HepG2 (cell line): Measurements from ENCODE around the gene SLC39A2. TPM values are rescaled to one million over a fixed set of nuclear protein-coding genes. Genes with fewer than 3 reads are reported as not detected.

Experiments
- ARID5B ChIP-seq: IDR thresholded peaks from 2 replicates; pipeline ENCODE4 v1.4.0; 2020; ENCODE audit warnings: mild to moderate bottlenecking, missing genetic modification reagents
- ATRX ChIP-seq: sonication (generic); formaldehyde crosslinking; IDR thresholded peaks from 2 replicates; pipeline ENCODE4 v1.4.0; 2020; ENCODE audit warnings: missing genetic modification reagents, borderline replicate concordance
- BORCS8-MEF2B ChIP-seq: sonication (generic); formaldehyde crosslinking; IDR thresholded peaks from 2 replicates; pipeline ENCODE4 v1.8.0; 2022; ENCODE audit warnings: mild to moderate bottlenecking, missing genetic modification reagents
- EEA1 ChIP-seq: sonication (generic); formaldehyde crosslinking; IDR thresholded peaks from 2 replicates; pipeline ENCODE4 v1.5.1; 2020; ENCODE audit warnings: mild to moderate bottlenecking, missing genetic modification reagents, borderline replicate concordance
- FUBP1 ChIP-seq: sonication (generic); formaldehyde crosslinking; IDR thresholded peaks from 2 replicates; pipeline ENCODE4 v1.5.1; 2020; ENCODE audit warnings: missing genetic modification reagents, mild to moderate bottlenecking, borderline replicate concordance
- GTF3A ChIP-seq: sonication (generic); formaldehyde crosslinking; conservative IDR thresholded peaks from 2 replicates; pipeline ENCODE4 v1.4.0; 2020; ENCODE audit warnings: mild to moderate bottlenecking, missing genetic modification reagents
- HNRNPLL ChIP-seq: fragments of 200-400 bp; formaldehyde crosslinking; IDR thresholded peaks from 2 replicates; pipeline ENCODE4 v1.6.1; 2017; ENCODE audit warnings: mild to moderate bottlenecking, low read depth, low read length; ENCODE audit not compliant: poor library complexity, severe bottlenecking
- HOXA3 ChIP-seq: sonication (generic); formaldehyde crosslinking; IDR thresholded peaks from 2 replicates; pipeline ENCODE4 v1.5.0; 2020; ENCODE audit warnings: missing genetic modification reagents
- KLF15 ChIP-seq: sonication (generic); formaldehyde crosslinking; IDR thresholded peaks from 2 replicates; pipeline ENCODE4 v1.8.1; 2023; ENCODE audit warnings: borderline replicate concordance, mild to moderate bottlenecking, inconsistent platforms, missing genetic modification reagents, mixed read lengths
- LCORL ChIP-seq, 2 experiments: fragments of 450-650 bp in 1 of 2; sonication (generic) in 1 of 2; formaldehyde crosslinking in 1 of 2; IDR thresholded peaks; 2 replicates each; pipeline versions ENCODE4 v1.5.0 to v1.6.1; 2017 to 2020; ENCODE audit warnings: antibody characterized with exemption in 1 of 2, missing genetic modification reagents in 1 of 2
- MEIS1 ChIP-seq: sonication (generic); formaldehyde crosslinking; IDR thresholded peaks from 2 replicates; pipeline ENCODE4 v1.9.0; 2021; ENCODE audit warnings: mild to moderate bottlenecking, missing genetic modification reagents, moderate library complexity, borderline replicate concordance
- MTF2 ChIP-seq: sonication (generic); formaldehyde crosslinking; IDR thresholded peaks from 2 replicates; pipeline ENCODE4 v1.5.0; 2020; ENCODE audit warnings: missing genetic modification reagents, borderline replicate concordance
- NKX3-1 ChIP-seq: sonication (generic); formaldehyde crosslinking; IDR thresholded peaks from 2 replicates; pipeline ENCODE4 v1.5.0; 2020; ENCODE audit warnings: missing genetic modification reagents
- TBX2 ChIP-seq: sonication (generic); formaldehyde crosslinking; IDR thresholded peaks from 2 replicates; pipeline ENCODE4 v1.5.0; 2020; ENCODE audit warnings: missing genetic modification reagents, mild to moderate bottlenecking, borderline replicate concordance
- TFDP2 ChIP-seq: sonication (generic); formaldehyde crosslinking; IDR thresholded peaks from 2 replicates; pipeline ENCODE4 v1.4.0; 2020; ENCODE audit warnings: missing genetic modification reagents
- ZFP36L2 ChIP-seq: sonication (generic); formaldehyde crosslinking; IDR thresholded peaks from 2 replicates; pipeline ENCODE4 v1.4.0; 2020; ENCODE audit warnings: missing genetic modification reagents
- ZFP62 ChIP-seq: sonication (generic); formaldehyde crosslinking; IDR thresholded peaks from 2 replicates; pipeline ENCODE4 v1.4.0; 2020; ENCODE audit warnings: missing genetic modification reagents
- ZNF274 ChIP-seq: sonication (generic); formaldehyde crosslinking; IDR thresholded peaks from 2 replicates; pipeline ENCODE4 v1.5.1; 2020; ENCODE audit warnings: mild to moderate bottlenecking, missing genetic modification reagents
- ZNF276 ChIP-seq: sonication (generic); formaldehyde crosslinking; IDR thresholded peaks from 2 replicates; pipeline ENCODE4 v1.4.0; 2020; ENCODE audit warnings: mild to moderate bottlenecking, low read depth, missing genetic modification reagents
- ZNF414 ChIP-seq: sonication (generic); formaldehyde crosslinking; IDR thresholded peaks from 2 replicates; pipeline ENCODE4 v1.5.0; 2020; ENCODE audit warnings: missing genetic modification reagents
- polyA plus RNA-seq, 8 experiments: library from polyadenylated mRNA; depleted of rRNA in 3 of 8; stranded (reverse) in 7 of 8; unstranded in 1 of 8; fragments of >200 nt; fragmentation: Illumina TruSeq in 4 of 8; extraction: Trizol in 4 of 8; gene quantifications; 2 replicates each; pipeline versions ENCODE4 v1.2.1 to v1.2.3, GENCODE V29; 2011 to 2016; ENCODE audit warnings: low read depth in 4 of 8, missing spikeins in 1 of 8, mixed read lengths in 1 of 8; ENCODE audit not compliant: insufficient read depth in 1 of 8
- total RNA-seq, 5 experiments: library from RNA; depleted of rRNA; stranded (reverse); fragments of >200 nt; fragmentation: Illumina TruSeq; extraction: Trizol; gene quantifications; 2 replicates each; pipeline ENCODE4 v1.2.3, GENCODE V29; 2016; ENCODE audit warnings: low read depth in 1 of 5

Gene SLC39A2
- total and polyA plus RNA-seq, 2 of the 13 experiments (the other 11 are each of a cell fraction or from before 2014, with no cell fraction given) = 0.08 to 0.11 TPM

- TF ChIP-seq TBX2 (CRISPR knock-in tag) (0 out of 2 replicates have a peak, but pooled peaks have one; percentile 33), ZFP62 (no peak), HOXA3 (CRISPR knock-in tag) (peak; percentile 25; the same call in 1 of the 2 replicates), ZNF274 (CRISPR knock-in tag) (no peak), BORCS8-MEF2B (CRISPR knock-in tag) (no peak), LCORL (IDR thresholded peaks at IDR 0.05) (no peak), LCORL (CRISPR knock-in tag; IDR thresholded peaks at IDR 0.05) (peak; percentile 83), TFDP2 (CRISPR knock-in tag) (no peak), MEIS1 (CRISPR knock-in tag) (peak; percentile 60; the same call in 1 of the 2 replicates), ZNF414 (CRISPR knock-in tag) (no peak), NKX3-1 (no peak), GTF3A (CRISPR knock-in tag) (no peak), KLF15 (CRISPR knock-in tag) (no peak), EEA1 (CRISPR knock-in tag) (no peak), ZFP36L2 (0 out of 2 replicates have a peak, but pooled peaks have one; percentile 21), ATRX (CRISPR knock-in tag) (no peak), HNRNPLL (no peak), MTF2 (CRISPR knock-in tag) (no peak), FUBP1 (CRISPR knock-in tag) (no peak), ZNF276 (CRISPR knock-in tag) (no peak), ARID5B (peak; percentile 61; the same call in 1 of the 2 replicates)
Observed at GRCh38 chr14:21014761-21015190, 15.7 kb downstream of the SLC39A2 start (continued).
